Stimulated activated memory B cell treated with anti-CD40 and anti-IgM and Interleukin-4, amounts not matched to agents 10 μg/mL and 1 μg/mL and 100 μg/mL, for 72 hours (primary cell): ENCODE results near the gene KIF26A.

Experiments used
- ATAC-seq: fragments of 150-1000 bp; cut with Tn5 transposase; 2 replicates; pipeline ENCODE4 v1.10.0; 2021
- H3K27ac Mint-ChIP-seq: one replicate; pipeline ENCODE4 v1.8.0; 2022; ENCODE audit warnings: mild to moderate bottlenecking, mixed read lengths
- H3K27me3 Mint-ChIP-seq: one replicate; pipeline ENCODE4 v1.8.0; 2022; ENCODE audit warnings: mixed read lengths
- H3K36me3 Mint-ChIP-seq: one replicate; pipeline ENCODE4 v1.8.0; 2022; ENCODE audit warnings: mixed read lengths
- H3K4me1 Mint-ChIP-seq: one replicate; pipeline ENCODE4 v1.8.0; 2022; ENCODE audit warnings: mixed read lengths
- H3K4me3 Mint-ChIP-seq: one replicate; pipeline ENCODE4 v1.8.0; 2022; ENCODE audit warnings: mild to moderate bottlenecking, moderate library complexity, mixed read lengths
- H3K9me3 Mint-ChIP-seq: one replicate; pipeline ENCODE4 v1.8.0; 2022; ENCODE audit warnings: mixed read lengths

The KIF26A gene

GRCh38 chr14:104115691-104116287 is 22.6 kb upstream of the KIF26A start:
- Mint-ChIP-seq H3K27me3 (peaks cover 66% of the 10 kb centered on the region), H3K4me1 (no peaks in the 10 kb centered on the region), H3K4me3 (peak overlapping the region; percentile 18), H3K27ac (no peak overlapping the region), H3K9me3 (no peaks in the 10 kb centered on the region), H3K36me3 (no peaks in the 10 kb centered on the region)
- ATAC-seq = no peak

GRCh38 chr14:104116288-104116755 is 22.1 kb upstream of the KIF26A start:
- peaks cover 69% of the 10 kb centered on the region for H3K27me3 Mint-ChIP-seq
- no peaks in the 10 kb centered on the region for H3K36me3 Mint-ChIP-seq
- no peaks in the 10 kb centered on the region for H3K9me3 Mint-ChIP-seq
- no peaks in the 10 kb centered on the region for H3K4me1 Mint-ChIP-seq
- peak overlapping the region; percentile 29 for H3K4me3 Mint-ChIP-seq
- no peak overlapping the region for H3K27ac Mint-ChIP-seq
- ATAC-seq = no peak

- Mint-ChIP-seq H3K27me3 (peaks cover 69% of the 10 kb centered on the region), H3K27ac (no peak overlapping the region), H3K9me3 (no peaks in the 10 kb centered on the region), H3K4me1 (no peaks in the 10 kb centered on the region), H3K4me3 (peak overlapping the region; percentile 29), H3K36me3 (no peaks in the 10 kb centered on the region)
- no peak for ATAC-seq
Observed at GRCh38 chr14:104116756-104117340, 21.5 kb upstream of the KIF26A start.

GRCh38 chr14:104117341-104118005 is 20.9 kb upstream of the KIF26A start:
- no peak for ATAC-seq
- Mint-ChIP-seq H3K27me3 (peaks cover 69% of the 10 kb centered on the region), H3K4me3 (peak overlapping the region; percentile 34), H3K36me3 (no peaks in the 10 kb centered on the region), H3K4me1 (no peaks in the 10 kb centered on the region), H3K9me3 (no peaks in the 10 kb centered on the region), H3K27ac (no peak overlapping the region)

- H3K36me3 Mint-ChIP-seq = no peaks in the 10 kb centered on the region
- no peak for ATAC-seq
- H3K27me3 Mint-ChIP-seq = peaks cover 62% of the 10 kb centered on the region
- H3K4me3 Mint-ChIP-seq = no peak overlapping the region
- H3K9me3 Mint-ChIP-seq = no peaks in the 10 kb centered on the region
- no peak overlapping the region for H3K27ac Mint-ChIP-seq
- H3K4me1 Mint-ChIP-seq = no peaks in the 10 kb centered on the region
Observed at GRCh38 chr14:104118006-104118844, 20.2 kb upstream of the KIF26A start.

- Mint-ChIP-seq H3K4me1 (no peaks in the 10 kb centered on the region), H3K9me3 (peaks cover 5% of the 10 kb centered on the region), H3K27me3 (peaks cover 66% of the 10 kb centered on the region), H3K36me3 (peaks cover 3% of the 10 kb centered on the region), H3K4me3 (no peak overlapping the region), H3K27ac (no peak overlapping the region)
- ATAC-seq = no peak
Observed at GRCh38 chr14:104119119-104119487, 19.3 kb upstream of the KIF26A start.

GRCh38 chr14:104119488-104120251 is 18.7 kb upstream of the KIF26A start:
- Mint-ChIP-seq H3K9me3 (peaks cover 6% of the 10 kb centered on the region), H3K27ac (no peak overlapping the region), H3K27me3 (peaks cover 65% of the 10 kb centered on the region), H3K36me3 (peaks cover 6% of the 10 kb centered on the region), H3K4me1 (no peaks in the 10 kb centered on the region), H3K4me3 (no peak overlapping the region)
- no peak for ATAC-seq

- no peak overlapping the region for H3K4me3 Mint-ChIP-seq
- peaks cover 58% of the 10 kb centered on the region for H3K27me3 Mint-ChIP-seq
Observed at GRCh38 chr14:104120281-104120741, 18.1 kb upstream of the KIF26A start.

GRCh38 chr14:104121142-104121541 is 17.2 kb upstream of the KIF26A start:
- H3K27ac Mint-ChIP-seq = no peak overlapping the region
- H3K4me3 Mint-ChIP-seq = no peak overlapping the region
- peaks cover 10% of the 10 kb centered on the region for H3K9me3 Mint-ChIP-seq
- peaks cover 6% of the 10 kb centered on the region for H3K36me3 Mint-ChIP-seq
- peaks cover 50% of the 10 kb centered on the region for H3K27me3 Mint-ChIP-seq
- no peaks in the 10 kb centered on the region for H3K4me1 Mint-ChIP-seq
- ATAC-seq = no peak

More at GRCh38 chr14:104120281-104120741, 18.1 kb upstream of the KIF26A start:
- no peak overlapping the region for H3K27ac Mint-ChIP-seq
- peaks cover 9% of the 10 kb centered on the region for H3K9me3 Mint-ChIP-seq
- peak; percentile 9 for ATAC-seq
- H3K4me1 Mint-ChIP-seq = no peaks in the 10 kb centered on the region
- H3K36me3 Mint-ChIP-seq = peaks cover 6% of the 10 kb centered on the region

GRCh38 chr14:104123879-104124278 is 14.5 kb upstream of the KIF26A start:
- Mint-ChIP-seq H3K27ac (no peak overlapping the region), H3K27me3 (peaks cover 43% of the 10 kb centered on the region), H3K36me3 (peaks cover 6% of the 10 kb centered on the region), H3K9me3 (peaks cover 20% of the 10 kb centered on the region), H3K4me1 (no peaks in the 10 kb centered on the region), H3K4me3 (no peak overlapping the region)
- no peak for ATAC-seq

GRCh38 chr14:104125011-104125410 is 13.4 kb upstream of the KIF26A start:
- ATAC-seq = no peak
- Mint-ChIP-seq H3K36me3 (peaks cover 12% of the 10 kb centered on the region), H3K4me3 (no peak overlapping the region), H3K9me3 (peaks cover 28% of the 10 kb centered on the region), H3K27me3 (peaks cover 43% of the 10 kb centered on the region), H3K27ac (no peak overlapping the region), H3K4me1 (no peaks in the 10 kb centered on the region)

GRCh38 chr14:104126753-104127152 is 11.6 kb upstream of the KIF26A start:
- H3K4me3 Mint-ChIP-seq = no peak overlapping the region
- H3K9me3 Mint-ChIP-seq = peaks cover 34% of the 10 kb centered on the region
- peaks cover 13% of the 10 kb centered on the region for H3K36me3 Mint-ChIP-seq
- no peak overlapping the region for H3K27ac Mint-ChIP-seq
- H3K27me3 Mint-ChIP-seq = peaks cover 47% of the 10 kb centered on the region
- no peak for ATAC-seq
- H3K4me1 Mint-ChIP-seq = peaks cover 5% of the 10 kb centered on the region

GRCh38 chr14:104128981-104129380 is 9.4 kb upstream of the KIF26A start:
- Mint-ChIP-seq H3K27me3 (peaks cover 63% of the 10 kb centered on the region), H3K36me3 (peaks cover 11% of the 10 kb centered on the region), H3K4me1 (peaks cover 5% of the 10 kb centered on the region), H3K27ac (no peak overlapping the region), H3K9me3 (peaks cover 30% of the 10 kb centered on the region), H3K4me3 (no peak overlapping the region)
- no peak for ATAC-seq

- peaks cover 28% of the 10 kb centered on the region for H3K9me3 Mint-ChIP-seq
- no peak overlapping the region for H3K27ac Mint-ChIP-seq
- no peak overlapping the region for H3K4me3 Mint-ChIP-seq
Observed at GRCh38 chr14:104129556-104129955, 8.8 kb upstream of the KIF26A start.

More at GRCh38 chr14:104129556-104129955, 8.8 kb upstream of the KIF26A start:
- ATAC-seq = no peak
- Mint-ChIP-seq H3K27me3 (peaks cover 63% of the 10 kb centered on the region), H3K4me1 (peaks cover 5% of the 10 kb centered on the region), H3K36me3 (peaks cover 7% of the 10 kb centered on the region)
